Fibroblast of lung (primary cell): ENCODE results near the gene TUG1. TPM values are rescaled to one million over a fixed set of nuclear protein-coding genes. Genes with fewer than 3 reads are reported as not detected.

Experiments used
- DNase-seq, 2 donors: peaks; one replicate each; pipeline versions ENCODE4 v3.0.0 to v3.0.0-alpha.2; 2010; ENCODE audit warnings: low read depth in 2 of 2
- H2AFZ ChIP-seq: 2 replicates; pipeline ENCODE4 v1.5.1; 2012; ENCODE audit warnings: low read length, control low read depth, inconsistent platforms
- H3K27ac ChIP-seq: 2 replicates; pipeline ENCODE4 v1.5.1; 2011; ENCODE audit warnings: low read length, control low read depth; ENCODE audit not compliant: insufficient read depth
- H3K27me3 ChIP-seq: 2 replicates; pipeline ENCODE4 v1.5.1; 2011; ENCODE audit warnings: mild to moderate bottlenecking, low read length; ENCODE audit not compliant: control insufficient read depth, insufficient read depth
- H3K36me3 ChIP-seq: 2 replicates; pipeline ENCODE4 v1.5.1; 2011; ENCODE audit warnings: low read length; ENCODE audit not compliant: control insufficient read depth, insufficient read depth
- H3K4me1 ChIP-seq: 2 replicates; pipeline ENCODE4 v1.5.1; 2011; ENCODE audit warnings: low read length; ENCODE audit not compliant: control insufficient read depth, insufficient read depth; ENCODE audit errors: extremely low read depth
- H3K4me2 ChIP-seq: 2 replicates; pipeline ENCODE4 v1.5.1; 2011; ENCODE audit warnings: low read length, control low read depth; ENCODE audit not compliant: insufficient read depth; ENCODE audit errors: extremely low read depth
- H3K4me3 ChIP-seq, 4 experiments: fragments of 200-600 bp in 1 of 4; sonication (generic) in 1 of 4; replicated peaks in 1 of 4; 2 replicates each; pipeline ENCODE4 v1.5.1; 2011 to 2016; ENCODE audit warnings: low read length in 4 of 4, low read depth in 3 of 4, mild to moderate bottlenecking in 3 of 4, control low read depth in 2 of 4, inconsistent platforms in 1 of 4, mixed read lengths in 1 of 4; ENCODE audit not compliant: insufficient read depth in 1 of 4; ENCODE audit errors: control extremely low read depth in 1 of 4
- H3K79me2 ChIP-seq: 2 replicates; pipeline ENCODE4 v1.5.1; 2012; ENCODE audit warnings: mild to moderate bottlenecking, low read length, inconsistent platforms; ENCODE audit not compliant: control insufficient read depth, insufficient read depth
- H3K9ac ChIP-seq: 2 replicates; pipeline ENCODE4 v1.5.1; 2011; ENCODE audit warnings: mild to moderate bottlenecking, low read length, control low read depth; ENCODE audit not compliant: insufficient read depth
- H3K9me3 ChIP-seq: 2 replicates; pipeline ENCODE4 v1.5.1; 2012; ENCODE audit warnings: low read depth, low read length; ENCODE audit not compliant: control insufficient read depth, insufficient read depth
- H4K20me1 ChIP-seq: 2 replicates; pipeline ENCODE4 v1.5.1; 2011; ENCODE audit warnings: low read length; ENCODE audit not compliant: control insufficient read depth, insufficient read depth; ENCODE audit errors: extremely low read depth
- EZH2 ChIP-seq: IDR thresholded peaks from 2 replicates; pipeline ENCODE4 v1.5.1; 2012; ENCODE audit warnings: low read length, control low read depth, mild to moderate bottlenecking; ENCODE audit errors: missing control alignments
- polyA plus RNA-seq, 2 donors: library from polyadenylated mRNA; depleted of rRNA in 1 of 2; stranded (reverse) in 1 of 2; unstranded in 1 of 2; fragments of >200 nt; gene quantifications; 2 replicates each; pipeline ENCODE4 v1.2.1, GENCODE V29; 2011 to 2012; ENCODE audit warnings: missing spikeins in 1 of 2
- total RNA-seq: library from RNA; depleted of rRNA; stranded (reverse); fragments of >200 nt; gene quantifications from 2 replicates; pipeline ENCODE4 v1.2.1, GENCODE V29; 2014
- TF ChIP-seq, protein P1 (sequence below), 2 donors: IDR thresholded peaks in 1 of 2; conservative IDR thresholded peaks in 1 of 2; 1 replicate in 1 of 2; 2 replicates in 1 of 2; pipeline ENCODE4 v1.5.1; 2011 to 2012; ENCODE audit warnings: low read length in 2 of 2, control low read depth in 1 of 2, inconsistent platforms in 1 of 2, low read depth in 1 of 2, mild to moderate bottlenecking in 1 of 2

The TUG1 gene
- total and polyA plus RNA-seq, 2 donors (not counting 1 experiment from before 2014, with no cell fraction given): 39.5 to 114 TPM

DNA sequence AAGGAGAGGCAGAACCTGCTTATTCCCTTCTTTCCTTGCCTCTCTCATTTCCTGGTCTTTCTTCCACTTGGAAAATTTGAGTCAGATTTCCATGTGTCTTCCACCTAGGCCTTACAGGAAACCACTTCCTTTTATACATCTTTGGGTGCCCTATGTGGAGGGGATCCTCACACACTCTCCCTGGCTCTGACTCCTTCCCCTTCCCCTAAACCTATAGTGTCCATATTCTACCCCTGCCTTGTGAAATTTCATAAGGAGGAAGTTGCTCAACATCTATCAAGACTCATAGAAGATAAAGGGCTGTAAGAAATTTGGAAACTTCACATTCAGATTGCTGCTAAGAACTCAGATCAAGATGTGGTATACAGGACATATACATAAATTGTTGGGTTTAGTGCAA, 20.4 kb downstream of the TUG1 start:
- no peak overlapping the region for H2AFZ ChIP-seq
- H3K4me2 ChIP-seq: no peak overlapping the region
- TF ChIP-seq, protein P1, sequence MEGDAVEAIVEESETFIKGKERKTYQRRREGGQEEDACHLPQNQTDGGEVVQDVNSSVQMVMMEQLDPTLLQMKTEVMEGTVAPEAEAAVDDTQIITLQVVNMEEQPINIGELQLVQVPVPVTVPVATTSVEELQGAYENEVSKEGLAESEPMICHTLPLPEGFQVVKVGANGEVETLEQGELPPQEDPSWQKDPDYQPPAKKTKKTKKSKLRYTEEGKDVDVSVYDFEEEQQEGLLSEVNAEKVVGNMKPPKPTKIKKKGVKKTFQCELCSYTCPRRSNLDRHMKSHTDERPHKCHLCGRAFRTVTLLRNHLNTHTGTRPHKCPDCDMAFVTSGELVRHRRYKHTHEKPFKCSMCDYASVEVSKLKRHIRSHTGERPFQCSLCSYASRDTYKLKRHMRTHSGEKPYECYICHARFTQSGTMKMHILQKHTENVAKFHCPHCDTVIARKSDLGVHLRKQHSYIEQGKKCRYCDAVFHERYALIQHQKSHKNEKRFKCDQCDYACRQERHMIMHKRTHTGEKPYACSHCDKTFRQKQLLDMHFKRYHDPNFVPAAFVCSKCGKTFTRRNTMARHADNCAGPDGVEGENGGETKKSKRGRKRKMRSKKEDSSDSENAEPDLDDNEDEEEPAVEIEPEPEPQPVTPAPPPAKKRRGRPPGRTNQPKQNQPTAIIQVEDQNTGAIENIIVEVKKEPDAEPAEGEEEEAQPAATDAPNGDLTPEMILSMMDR (conservative IDR thresholded peaks at IDR 0.05 in 1 of 2, IDR thresholded peaks at IDR 0.05 in 1 of 2; ENCODE audit: low read depth in 1 of 2, low read length in 2 of 2): no peak
- no peak for TF ChIP-seq EZH2
- H3K27ac ChIP-seq: no peak overlapping the region
- no peaks in the 10 kb centered on the region for H3K79me2 ChIP-seq
- no peak for DNase-seq
- no peaks in the 10 kb centered on the region for H3K4me1 ChIP-seq
- H3K9me3 ChIP-seq: no peaks in the 10 kb centered on the region
- H3K27me3 ChIP-seq: no peaks in the 10 kb centered on the region
- no peak overlapping the region for H3K4me3 ChIP-seq
- H4K20me1 ChIP-seq: no peaks in the 10 kb centered on the region
- no peak overlapping the region for H3K9ac ChIP-seq
- H3K36me3 ChIP-seq: no peaks in the 10 kb centered on the region

DNA sequence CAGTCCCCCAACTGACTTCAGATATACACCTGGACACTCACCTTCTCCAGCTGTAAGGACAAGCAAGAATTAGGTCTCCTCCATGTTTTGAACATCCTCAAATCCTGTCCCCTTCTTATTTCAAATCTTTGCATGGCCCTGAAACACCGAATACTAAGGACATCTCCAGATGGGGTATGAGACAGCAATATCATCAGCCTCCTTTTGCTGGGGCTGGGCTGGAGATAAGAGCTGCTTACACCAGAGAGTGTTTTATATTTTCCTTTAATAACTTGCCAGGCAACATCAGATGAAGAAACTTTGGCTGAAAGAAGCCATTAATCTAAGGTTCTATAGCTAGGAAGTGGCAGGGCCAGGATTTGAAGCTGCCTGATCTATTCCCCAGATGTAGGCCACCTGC, 21.6 kb downstream of the TUG1 start:
- TF ChIP-seq, protein P1 (conservative IDR thresholded peaks at IDR 0.05 in 1 of 2, IDR thresholded peaks at IDR 0.05 in 1 of 2; ENCODE audit: low read depth in 1 of 2, low read length in 2 of 2): no peak
- no peak for TF ChIP-seq EZH2
- H3K4me3 ChIP-seq: no peak overlapping the region
- H3K27me3 ChIP-seq: no peaks in the 10 kb centered on the region
- H4K20me1 ChIP-seq: no peaks in the 10 kb centered on the region
- H3K9me3 ChIP-seq: no peaks in the 10 kb centered on the region
- H3K79me2 ChIP-seq: no peaks in the 10 kb centered on the region
- H3K9ac ChIP-seq: no peak overlapping the region
- no peak overlapping the region for H3K27ac ChIP-seq
- no peaks in the 10 kb centered on the region for H3K36me3 ChIP-seq
- H2AFZ ChIP-seq: no peak overlapping the region
- no peak overlapping the region for H3K4me2 ChIP-seq
- no peak for DNase-seq
- H3K4me1 ChIP-seq: no peaks in the 10 kb centered on the region

DNA sequence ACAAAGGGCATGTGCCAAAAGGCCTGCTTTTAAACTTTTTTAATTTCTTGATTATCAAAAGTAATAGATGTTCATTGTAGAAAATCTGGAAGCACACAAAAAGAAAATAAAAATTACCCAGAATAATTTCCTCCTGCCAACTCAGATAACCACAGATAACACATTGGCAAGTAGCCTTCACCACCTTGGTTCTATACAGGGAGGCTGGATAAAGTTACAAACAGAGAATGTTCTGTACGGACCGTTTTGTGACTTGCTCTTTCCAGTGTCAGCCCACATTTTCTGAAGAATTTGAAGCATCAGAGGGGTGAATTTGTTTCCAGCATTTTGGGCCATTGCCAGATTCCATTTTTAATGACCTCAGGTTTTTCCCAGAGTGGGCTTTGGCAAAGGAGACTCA, 23.5 kb downstream of the TUG1 start:
- no peaks in the 10 kb centered on the region for H3K9me3 ChIP-seq
- no peak for TF ChIP-seq EZH2
- TF ChIP-seq, protein P1 (conservative IDR thresholded peaks at IDR 0.05 in 1 of 2, IDR thresholded peaks at IDR 0.05 in 1 of 2; ENCODE audit: low read depth in 1 of 2, low read length in 2 of 2): no peak
- peak in 1 of 2 donors; percentile 32 for DNase-seq

More for the DNA sequence above, 23.5 kb downstream of the TUG1 start:
- Histone ChIP-seq H3K79me2 (no peaks in the 10 kb centered on the region), H3K4me1 (no peaks in the 10 kb centered on the region), H3K4me2 (no peak overlapping the region), H3K9ac (no peak overlapping the region), H3K27ac (no peak overlapping the region), H3K36me3 (no peaks in the 10 kb centered on the region), H2AFZ (no peak overlapping the region), H3K4me3 (no peak overlapping the region), H4K20me1 (no peaks in the 10 kb centered on the region), H3K27me3 (no peaks in the 10 kb centered on the region)
